ENCODE data around the gene SPAG16.

DNA sequence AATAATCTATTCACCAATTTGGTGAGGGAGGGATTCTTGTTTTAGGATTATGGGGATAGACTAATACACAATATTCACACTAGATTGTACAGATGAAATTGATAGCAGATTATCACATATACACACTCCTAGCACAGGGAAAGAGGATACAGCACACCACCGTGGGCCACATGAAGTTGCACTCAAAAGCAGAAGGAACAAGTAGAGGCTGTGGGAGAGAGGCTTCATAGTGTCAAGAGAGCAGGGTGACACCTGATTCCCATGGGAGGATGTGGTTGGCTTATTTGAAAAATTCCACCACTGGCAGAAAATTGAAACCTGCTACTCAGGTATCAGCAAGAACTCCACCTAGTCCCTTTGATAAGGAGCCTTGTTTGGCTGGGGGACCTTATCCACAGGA is 395.6 kb downstream of the SPAG16 start:
- TF ChIP-seq, protein P1, sequence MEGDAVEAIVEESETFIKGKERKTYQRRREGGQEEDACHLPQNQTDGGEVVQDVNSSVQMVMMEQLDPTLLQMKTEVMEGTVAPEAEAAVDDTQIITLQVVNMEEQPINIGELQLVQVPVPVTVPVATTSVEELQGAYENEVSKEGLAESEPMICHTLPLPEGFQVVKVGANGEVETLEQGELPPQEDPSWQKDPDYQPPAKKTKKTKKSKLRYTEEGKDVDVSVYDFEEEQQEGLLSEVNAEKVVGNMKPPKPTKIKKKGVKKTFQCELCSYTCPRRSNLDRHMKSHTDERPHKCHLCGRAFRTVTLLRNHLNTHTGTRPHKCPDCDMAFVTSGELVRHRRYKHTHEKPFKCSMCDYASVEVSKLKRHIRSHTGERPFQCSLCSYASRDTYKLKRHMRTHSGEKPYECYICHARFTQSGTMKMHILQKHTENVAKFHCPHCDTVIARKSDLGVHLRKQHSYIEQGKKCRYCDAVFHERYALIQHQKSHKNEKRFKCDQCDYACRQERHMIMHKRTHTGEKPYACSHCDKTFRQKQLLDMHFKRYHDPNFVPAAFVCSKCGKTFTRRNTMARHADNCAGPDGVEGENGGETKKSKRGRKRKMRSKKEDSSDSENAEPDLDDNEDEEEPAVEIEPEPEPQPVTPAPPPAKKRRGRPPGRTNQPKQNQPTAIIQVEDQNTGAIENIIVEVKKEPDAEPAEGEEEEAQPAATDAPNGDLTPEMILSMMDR (IDR thresholded peaks at IDR 0.05; ENCODE audit: low read depth, low read length), result no peak
- TF ChIP-seq, protein P2, sequence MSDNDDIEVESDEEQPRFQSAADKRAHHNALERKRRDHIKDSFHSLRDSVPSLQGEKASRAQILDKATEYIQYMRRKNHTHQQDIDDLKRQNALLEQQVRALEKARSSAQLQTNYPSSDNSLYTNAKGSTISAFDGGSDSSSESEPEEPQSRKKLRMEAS (IDR thresholded peaks at IDR 0.05; ENCODE audit: low read depth, low read length), result no peak

Measured in NB4 (cell line).